HepG2 (cell line): Measurements from ENCODE around the gene GRIP1.

ENCODE experiments used
- ATF1 ChIP-seq: IDR thresholded peaks from 2 replicates; pipeline ENCODE4 v1.6.1; 2016; ENCODE audit warnings: mild to moderate bottlenecking, control low read depth
- CTCF ChIP-seq: sonication (generic); formaldehyde crosslinking; IDR thresholded peaks from 2 replicates; pipeline ENCODE4 v1.5.0; 2020; ENCODE audit warnings: mild to moderate bottlenecking, missing genetic modification reagents, moderate library complexity
- EZH2 ChIP-seq: conservative IDR thresholded peaks from 2 replicates; pipeline ENCODE4 v1.6.1; 2012; ENCODE audit warnings: mild to moderate bottlenecking, low read depth, low read length, moderate library complexity
- MBNL3 ChIP-seq: fragments of 250-450 bp; sonication (Bioruptor Pico); conservative IDR thresholded peaks from 2 replicates; pipeline ENCODE4 v1.8.0; 2022; ENCODE audit warnings: mild to moderate bottlenecking, inconsistent platforms
- NKX3-1 ChIP-seq: sonication (generic); formaldehyde crosslinking; IDR thresholded peaks from 2 replicates; pipeline ENCODE4 v1.5.0; 2020; ENCODE audit warnings: missing genetic modification reagents
- NR3C1 ChIP-seq: sonication (generic); formaldehyde crosslinking; IDR thresholded peaks from 2 replicates; pipeline ENCODE4 v1.4.0; 2020; ENCODE audit warnings: missing genetic modification reagents
- POLR2A ChIP-seq, 2 experiments: IDR thresholded peaks; 2 replicates each; pipeline ENCODE4 v1.6.1; 2011; ENCODE audit warnings: low read depth in 2 of 2, low read length in 2 of 2, mild to moderate bottlenecking in 1 of 2, moderate library complexity in 1 of 2; ENCODE audit not compliant: insufficient read depth in 1 of 2
- POLR2AphosphoS5 ChIP-seq: IDR thresholded peaks from 2 replicates; pipeline ENCODE4 v1.6.1; 2012; ENCODE audit warnings: low read depth, low read length
- TBP ChIP-seq: sonication (generic); formaldehyde crosslinking; IDR thresholded peaks from 2 replicates; pipeline ENCODE4 v1.5.0; 2020; ENCODE audit warnings: missing genetic modification reagents
- ZNF124 ChIP-seq: sonication (generic); formaldehyde crosslinking; IDR thresholded peaks from 2 replicates; pipeline ENCODE4 v1.4.0; 2020; ENCODE audit warnings: missing genetic modification reagents
- ZNF432 ChIP-seq: sonication (generic); formaldehyde crosslinking; IDR thresholded peaks from 2 replicates; pipeline ENCODE4 v1.5.0; 2020; ENCODE audit warnings: missing genetic modification reagents, mild to moderate bottlenecking, borderline replicate concordance
- TF ChIP-seq, protein P1 (sequence below): sonication (generic); formaldehyde crosslinking; IDR thresholded peaks from 2 replicates; pipeline ENCODE4 v1.4.0; 2020; ENCODE audit warnings: mild to moderate bottlenecking, missing genetic modification reagents
- TF ChIP-seq, protein P2 (sequence below): sonication (generic); formaldehyde crosslinking; IDR thresholded peaks from 2 replicates; pipeline ENCODE4 v1.8.1; 2023; ENCODE audit warnings: mild to moderate bottlenecking, missing genetic modification reagents, borderline replicate concordance

DNA sequence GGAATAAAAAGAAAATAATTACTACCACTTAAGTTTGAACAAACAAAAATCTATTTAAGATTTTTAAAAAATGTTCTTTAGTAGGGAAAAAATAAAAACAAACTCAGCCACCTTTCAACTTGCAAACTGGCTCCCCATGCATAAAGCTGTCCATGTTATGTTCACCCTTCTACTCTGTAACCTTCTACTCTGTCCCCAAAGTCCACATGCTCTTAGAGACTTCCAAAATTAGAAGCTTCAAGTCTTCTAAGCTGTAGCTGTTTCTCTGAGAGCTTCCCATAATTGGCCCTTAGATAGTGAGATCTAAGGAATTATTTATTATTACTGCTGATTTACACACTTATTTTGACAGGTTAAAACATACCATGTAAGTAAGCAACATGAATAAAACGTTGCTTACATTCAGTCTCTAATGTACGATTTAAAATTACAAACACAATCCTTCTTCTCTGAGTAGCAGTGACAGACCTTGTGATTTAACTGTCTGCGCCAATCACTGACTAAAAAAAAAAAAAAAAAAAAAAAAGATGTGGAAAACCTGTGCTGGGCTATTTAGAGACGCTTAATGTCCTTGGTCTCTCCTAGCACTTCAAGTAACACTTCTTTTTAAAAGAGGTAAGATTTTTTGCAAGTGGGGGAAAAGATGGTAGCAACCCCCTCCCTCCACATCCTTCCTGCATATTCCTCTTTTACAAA lies 28.3 kb upstream of the GRIP1 start:
- TF ChIP-seq NR3C1 (CRISPR knock-in tag) (no peak), NKX3-1 (CRISPR knock-in tag) (no peak), CTCF (no peak), POLR2A (IDR thresholded peaks at IDR 0.05; ENCODE audit: insufficient read depth in 1 of 2, low read depth in 2 of 2, low read length in 2 of 2) (no peak), ATF1 (CRISPR knock-in tag) (no peak), POLR2AphosphoS5 (no peak), EZH2 (no peak), ZNF124 (CRISPR knock-in tag) (no peak), ZNF432 (CRISPR knock-in tag) (no peak), MBNL3 (CRISPR knock-in tag) (no peak), TBP (CRISPR knock-in tag) (no peak)
- TF ChIP-seq, protein P1, sequence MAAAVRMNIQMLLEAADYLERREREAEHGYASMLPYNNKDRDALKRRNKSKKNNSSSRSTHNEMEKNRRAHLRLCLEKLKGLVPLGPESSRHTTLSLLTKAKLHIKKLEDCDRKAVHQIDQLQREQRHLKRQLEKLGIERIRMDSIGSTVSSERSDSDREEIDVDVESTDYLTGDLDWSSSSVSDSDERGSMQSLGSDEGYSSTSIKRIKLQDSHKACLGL (CRISPR knock-in tag) = no peak
- TF ChIP-seq, protein P2, sequence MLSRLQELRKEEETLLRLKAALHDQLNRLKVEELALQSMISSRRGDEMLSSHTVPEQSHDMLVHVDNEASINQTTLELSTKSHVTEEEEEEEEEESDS (CRISPR knock-in tag) = no peak
